ENCODE data around the gene PAK4.
A peak's percentile ranks its signal among the peaks of the same experiment; 100 is the strongest.

The PAK4 gene

DNA sequence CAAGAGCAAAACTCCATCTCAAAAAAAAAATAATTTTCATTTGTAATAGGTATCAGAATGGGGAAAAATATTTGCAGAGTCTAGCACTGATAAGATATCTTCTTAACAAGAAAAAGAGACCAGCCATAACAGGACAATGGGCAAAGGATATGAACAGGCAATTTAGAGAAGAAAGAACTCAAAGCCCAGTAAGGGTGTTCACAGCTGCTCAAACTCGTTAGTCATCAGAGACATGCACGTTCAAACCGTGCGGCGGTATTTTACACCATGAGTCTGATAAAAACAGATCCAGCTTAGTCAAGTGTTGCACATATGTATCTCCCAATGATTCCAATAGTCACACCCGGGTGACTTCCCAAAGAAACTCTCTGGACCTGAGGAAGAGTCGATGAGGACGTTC is 57.5 kb downstream of the PAK4 start:
- no peak for DNase-seq

DNA sequence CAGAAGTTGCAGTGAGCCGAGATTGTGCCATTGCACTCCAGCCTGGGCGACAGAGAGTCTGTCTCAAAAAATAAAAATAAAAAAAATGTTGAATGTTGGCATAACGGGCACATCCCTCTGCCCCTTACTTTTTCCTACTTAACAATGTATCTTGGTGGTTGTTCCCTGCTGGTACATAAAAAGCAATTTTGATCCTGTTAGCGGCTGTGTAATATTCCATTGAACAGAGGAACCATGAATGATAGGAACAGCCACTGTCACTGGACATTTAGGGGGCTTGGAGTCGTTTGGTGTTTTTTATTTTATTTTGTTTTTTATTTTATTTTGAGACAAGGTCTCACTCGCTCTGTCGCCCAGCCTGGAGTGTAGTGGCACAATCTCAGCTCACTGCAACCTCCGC is 60.8 kb downstream of the PAK4 start:
- no peak for DNase-seq

DNA sequence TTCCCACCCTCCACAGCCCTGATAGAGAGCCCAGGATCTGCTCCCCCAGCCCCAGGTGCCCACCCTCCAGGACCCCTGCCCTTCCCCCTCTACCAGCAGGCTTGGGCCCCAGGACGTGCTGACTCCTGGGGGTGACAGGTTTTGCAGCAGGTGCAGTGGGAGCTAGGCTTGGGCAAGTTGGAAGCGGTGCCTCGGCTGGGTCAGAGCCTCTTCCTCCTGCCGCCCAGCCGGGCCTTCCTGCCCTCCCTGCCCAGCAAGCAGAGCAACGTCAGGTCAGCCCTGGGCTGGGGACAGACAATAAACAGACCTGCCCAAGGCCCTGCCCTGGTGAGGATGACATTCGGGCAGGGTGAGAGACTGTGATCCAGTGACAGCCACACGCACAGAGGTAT is 62.0 kb downstream of the PAK4 start:
- no peak for DNase-seq

DNA sequence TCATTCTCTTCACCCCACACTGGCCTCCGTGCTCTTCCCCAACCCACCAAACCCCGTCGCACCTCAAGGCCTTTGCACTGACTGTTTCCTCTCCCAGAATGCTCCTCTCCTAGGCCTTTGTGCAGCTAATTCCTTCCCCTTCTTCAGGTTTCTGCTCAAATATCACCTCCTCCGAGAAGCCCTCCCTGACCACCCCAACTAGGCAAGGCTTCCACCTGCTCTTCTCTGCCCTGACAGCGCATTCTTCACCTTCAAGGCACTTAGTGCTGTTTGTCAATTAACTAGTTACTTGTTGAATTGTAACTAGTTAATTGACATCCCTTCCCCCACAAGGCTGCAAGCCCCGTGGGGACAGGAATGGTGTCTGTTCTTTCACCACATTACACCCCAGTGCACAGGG is 63.4 kb downstream of the PAK4 start:
- DNase-seq = no peak

DNA sequence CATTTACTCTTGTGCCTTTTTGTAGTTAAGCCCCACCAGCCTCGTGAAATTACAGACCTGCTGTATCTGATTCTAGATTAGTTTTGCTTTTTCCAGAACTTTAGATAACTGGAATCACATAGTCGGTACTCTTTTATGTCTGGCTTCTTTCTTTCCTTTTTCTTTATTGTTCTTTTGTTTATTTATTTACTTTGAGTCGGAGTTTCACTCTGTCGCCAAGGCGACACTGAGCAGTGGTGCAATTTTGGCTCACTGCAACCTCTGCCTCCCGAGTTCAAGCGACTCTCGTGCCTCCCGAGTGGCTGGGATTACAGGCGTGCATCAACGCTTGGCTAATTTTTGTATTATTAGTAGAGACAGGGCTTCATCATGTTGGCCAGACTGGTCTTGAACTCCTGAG is 65.2 kb downstream of the PAK4 start:
- no peak for DNase-seq

DNA sequence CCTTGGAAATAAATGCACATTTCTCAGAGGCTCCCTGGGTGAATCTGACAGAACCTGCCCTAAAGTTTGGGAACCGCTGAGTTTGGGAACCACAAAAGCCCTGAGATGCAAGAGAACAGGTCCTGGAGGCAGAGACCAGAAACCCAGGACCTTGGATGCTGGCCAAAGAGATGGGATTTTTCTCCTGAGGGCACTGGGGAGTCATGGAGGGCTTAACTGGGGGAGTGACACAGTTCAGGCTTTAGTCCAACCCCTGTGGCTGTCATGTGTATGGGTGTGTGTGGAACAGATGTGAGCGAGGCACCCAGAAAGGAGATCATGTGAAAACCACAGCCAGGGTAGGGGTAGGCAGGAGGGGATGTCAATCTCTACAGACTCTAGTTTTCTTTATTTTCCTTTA is 67.3 kb downstream of the PAK4 start:
- no peak for DNase-seq

DNA sequence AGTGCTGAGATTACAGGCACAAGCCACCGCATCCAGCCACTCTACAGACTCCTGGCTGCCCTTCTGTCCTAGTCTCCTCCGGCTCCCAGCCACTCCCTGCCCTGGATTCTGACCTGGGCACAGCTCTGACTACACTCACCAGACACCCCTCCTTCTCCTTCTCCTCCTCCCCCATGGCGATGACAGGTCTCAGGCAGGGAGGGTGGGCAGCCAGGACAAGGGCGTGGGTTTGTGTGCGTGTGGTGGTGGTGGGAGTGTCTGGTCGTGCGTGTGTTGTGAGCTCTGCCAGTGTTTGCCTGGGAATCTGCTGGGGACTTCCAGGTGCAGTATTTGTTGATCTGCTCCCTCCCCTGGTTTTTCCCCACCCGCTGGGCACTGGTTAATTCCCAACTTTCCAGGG is 68.2 kb downstream of the PAK4 start:
- no peak for DNase-seq

DNA sequence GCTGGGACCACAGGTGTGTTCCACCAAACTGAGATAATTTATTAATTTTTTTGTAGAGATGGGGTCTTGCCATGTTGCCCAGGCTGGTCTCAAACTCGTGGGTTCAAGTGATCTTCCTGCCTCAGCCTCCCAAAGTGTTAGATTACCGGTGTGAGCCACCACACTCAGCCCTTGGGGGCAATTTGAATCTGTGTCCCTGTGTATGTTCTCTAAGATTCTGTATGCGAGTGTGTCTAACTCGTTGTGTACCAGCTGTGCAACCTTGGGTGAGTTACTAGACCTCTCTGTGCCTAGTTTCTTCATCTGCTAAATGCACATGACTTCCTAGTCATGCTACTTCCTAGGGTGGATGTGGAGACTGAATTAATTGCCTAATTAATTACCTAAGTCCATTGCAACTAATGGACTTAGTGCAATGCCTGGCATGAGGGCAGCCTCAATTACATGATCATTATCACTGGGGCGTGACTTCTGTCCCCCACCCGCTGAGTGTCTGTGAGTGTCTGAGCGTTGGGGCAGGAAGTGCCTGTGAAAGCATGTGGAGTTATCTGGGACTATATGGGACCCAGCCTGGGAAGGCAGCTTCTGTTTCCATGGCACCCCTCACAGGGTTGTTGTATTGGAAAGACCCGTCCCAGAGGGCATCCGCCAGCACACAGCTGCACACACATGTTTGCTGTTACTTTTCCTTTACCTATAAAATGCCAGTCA is 69.4 kb downstream of the PAK4 start:
- DNase-seq = no peak

DNA sequence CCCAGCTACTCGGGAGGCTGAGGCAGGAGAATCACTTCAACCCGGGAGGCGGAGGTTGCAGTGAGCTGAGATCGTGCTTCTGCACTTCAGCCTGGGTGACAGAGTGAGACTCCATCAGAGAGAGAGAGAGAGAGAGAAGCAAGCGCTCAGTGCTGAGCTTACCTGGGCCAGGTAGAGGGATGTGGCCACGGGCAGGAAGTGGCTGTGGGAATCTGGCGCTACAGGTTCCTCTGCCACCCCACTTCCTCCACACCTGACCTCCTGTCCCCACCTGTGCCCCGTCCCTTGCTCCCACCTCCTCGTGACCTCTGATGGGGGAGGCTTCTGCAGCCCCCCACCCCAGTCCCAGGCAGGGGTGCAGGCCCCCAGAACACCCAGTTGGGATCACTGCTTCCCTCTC is 70.2 kb downstream of the PAK4 start:
- no peak for DNase-seq

DNA sequence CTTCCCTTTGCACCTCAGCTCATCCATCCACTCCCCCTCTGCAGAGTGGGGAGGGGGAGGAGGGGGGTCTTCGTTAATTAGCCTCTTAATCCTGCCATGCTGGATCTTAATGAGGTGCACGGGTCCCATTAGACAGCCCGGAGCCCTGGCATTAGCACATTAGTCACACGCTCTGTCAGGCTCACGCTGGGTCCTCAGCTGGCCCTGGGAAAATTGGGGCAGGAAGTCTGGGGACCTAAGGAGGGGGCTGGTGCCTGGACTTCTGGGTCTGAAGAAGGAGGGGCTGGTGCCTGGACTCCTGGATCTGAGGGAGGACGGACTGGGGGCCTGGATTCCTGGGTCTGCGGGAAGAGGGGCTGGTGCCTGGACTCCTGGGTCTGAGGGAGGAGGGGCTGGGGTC is 70.7 kb downstream of the PAK4 start:
- no peak for DNase-seq

DNA sequence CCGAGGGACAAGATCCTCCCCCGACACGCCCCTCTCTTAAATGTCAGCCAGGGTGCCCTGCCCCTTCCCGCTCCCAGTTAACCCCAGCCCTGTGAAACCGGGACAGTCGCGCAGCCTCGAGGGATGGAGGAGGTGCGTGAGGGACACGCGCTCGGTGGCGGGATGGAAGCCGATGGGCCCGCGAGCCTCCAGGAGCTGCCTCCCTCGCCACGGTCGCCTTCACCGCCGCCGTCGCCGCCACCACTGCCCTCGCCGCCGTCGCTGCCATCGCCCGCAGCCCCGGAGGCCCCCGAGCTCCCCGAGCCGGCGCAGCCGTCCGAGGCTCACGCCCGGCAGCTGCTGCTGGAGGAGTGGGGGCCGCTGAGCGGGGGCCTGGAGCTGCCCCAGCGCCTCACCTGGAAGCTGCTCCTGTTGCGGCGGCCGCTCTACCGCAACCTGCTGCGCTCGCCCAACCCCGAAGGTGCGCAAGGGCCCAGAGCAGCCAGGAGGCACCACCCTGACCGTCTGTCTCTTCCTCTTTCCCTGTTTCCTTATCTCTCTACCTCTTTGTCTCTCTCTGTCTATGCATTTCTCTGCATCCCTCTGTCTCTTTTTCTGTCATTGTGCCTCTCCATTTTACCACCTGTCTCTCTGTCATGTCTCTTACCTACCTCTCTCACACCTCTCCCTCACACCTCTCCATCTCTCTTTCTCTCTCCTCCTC is 71.4 kb downstream of the PAK4 start, which contains the start of gene NCCRP1:
NCCRP1 (plus strand) TSS at position 105 of the 703 bp plus-strand sequence; CDS start at position 124, 19 bp downstream.
- peak; percentile 12 for DNase-seq

DNA sequence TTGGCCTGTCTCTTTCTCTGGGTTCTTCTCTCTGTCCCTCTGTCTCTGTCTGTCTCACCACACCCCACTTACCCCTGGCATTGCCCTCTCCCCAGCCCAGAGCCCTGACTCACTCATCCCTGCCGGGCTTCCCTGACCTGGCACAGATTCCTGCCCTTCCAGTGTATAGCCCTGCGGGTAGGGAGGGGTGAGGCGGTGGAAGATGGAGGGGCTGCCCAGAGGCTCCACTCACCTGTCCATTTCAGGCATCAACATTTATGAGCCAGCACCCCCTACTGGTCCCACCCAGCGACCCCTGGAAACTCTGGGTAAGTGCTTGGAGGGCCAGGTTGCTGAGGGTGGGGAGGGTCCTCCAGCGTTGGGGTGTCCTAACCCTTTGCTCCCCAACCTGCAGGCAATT is 72.2 kb downstream of the PAK4 start:
- no peak for DNase-seq

DNA sequence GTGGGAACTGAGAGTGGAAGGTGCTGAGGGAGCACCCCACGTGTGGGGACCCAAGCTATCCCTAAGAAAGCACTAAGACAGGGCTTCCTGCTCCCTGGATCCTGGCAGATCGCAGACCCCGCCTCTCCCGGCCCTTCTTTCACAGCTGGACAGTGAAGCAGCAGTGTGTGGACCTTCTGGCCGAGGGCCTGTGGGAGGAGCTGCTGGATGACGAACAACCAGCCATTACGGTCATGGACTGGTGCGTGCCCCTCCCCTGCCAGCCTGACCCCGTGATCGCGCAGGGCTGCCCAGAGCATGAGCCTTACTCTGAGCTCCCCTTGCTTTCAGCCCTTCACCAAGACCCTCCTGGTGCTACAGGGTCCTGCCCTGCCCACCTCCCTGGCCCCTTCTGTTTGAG is 73.4 kb downstream of the PAK4 start:
- no peak for DNase-seq

DNA sequence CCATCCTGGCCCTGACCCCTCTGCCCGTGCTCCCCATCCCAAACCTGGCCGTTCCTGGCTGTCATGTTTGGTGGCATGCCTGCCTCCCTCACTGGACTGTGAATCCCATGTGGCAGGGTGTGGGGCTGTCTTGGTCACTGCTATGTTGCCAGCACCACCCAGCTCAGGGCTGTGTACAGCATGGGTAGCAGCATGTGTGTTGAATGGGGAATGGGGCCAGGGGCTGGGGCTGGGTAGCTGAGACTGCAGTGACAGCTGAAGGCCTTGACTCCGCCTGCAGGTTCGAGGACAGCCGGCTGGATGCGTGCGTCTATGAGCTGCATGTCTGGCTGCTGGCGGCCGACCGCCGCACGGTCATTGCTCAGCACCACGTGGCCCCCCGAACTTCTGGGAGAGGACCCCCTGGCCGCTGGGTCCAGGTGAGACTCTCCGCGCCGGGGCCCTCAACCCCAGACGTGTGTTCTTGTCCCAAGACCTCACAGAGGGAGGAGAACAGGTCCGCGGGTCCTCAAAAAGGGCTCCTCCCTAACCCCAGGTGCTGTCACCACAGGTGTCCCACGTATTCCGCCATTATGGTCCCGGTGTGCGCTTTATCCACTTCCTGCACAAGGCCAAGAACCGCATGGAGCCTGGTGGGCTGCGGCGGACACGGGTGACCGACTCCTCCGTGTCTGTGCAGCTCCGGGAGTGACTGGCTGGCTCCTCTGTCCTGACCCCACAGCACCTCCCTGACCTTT is 74.6 kb downstream of the PAK4 start:
- no peak for DNase-seq

DNA sequence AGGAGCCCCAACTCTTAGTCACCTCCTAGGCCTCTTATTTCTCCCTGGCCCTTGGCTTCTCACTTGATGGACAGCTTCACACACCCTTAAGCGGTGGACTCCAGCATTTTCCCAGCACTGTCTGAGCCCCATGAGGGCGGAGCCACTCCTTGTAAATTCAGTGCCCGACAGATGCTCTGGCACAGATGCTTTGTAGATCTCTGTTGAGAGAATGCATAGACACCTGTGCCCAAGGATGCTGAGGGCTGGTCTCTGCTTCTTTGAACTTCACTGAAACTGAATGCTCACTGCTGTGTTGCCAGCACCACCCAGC is 75.2 kb downstream of the PAK4 start:
- DNase-seq = no peak

DNA sequence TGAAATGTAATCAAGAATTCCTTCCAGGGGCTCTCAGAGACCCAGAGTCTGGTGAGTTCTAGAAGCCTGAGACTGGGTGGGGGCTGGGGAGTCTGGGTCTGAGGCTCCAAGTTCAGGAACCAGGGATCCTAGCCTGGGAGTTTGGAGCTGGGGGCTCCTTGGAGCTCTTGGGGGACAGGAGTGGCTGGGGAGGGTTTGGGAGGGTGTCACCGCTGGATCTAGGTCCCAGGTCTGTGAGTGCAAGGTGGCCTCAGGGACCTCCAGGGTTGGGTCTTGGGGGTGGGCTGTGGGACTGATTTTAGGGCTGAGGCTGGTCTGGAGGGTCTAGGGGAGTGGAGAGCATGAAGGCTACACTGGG is 77.4 kb downstream of the PAK4 start:
- DNase-seq = no peak

DNA sequence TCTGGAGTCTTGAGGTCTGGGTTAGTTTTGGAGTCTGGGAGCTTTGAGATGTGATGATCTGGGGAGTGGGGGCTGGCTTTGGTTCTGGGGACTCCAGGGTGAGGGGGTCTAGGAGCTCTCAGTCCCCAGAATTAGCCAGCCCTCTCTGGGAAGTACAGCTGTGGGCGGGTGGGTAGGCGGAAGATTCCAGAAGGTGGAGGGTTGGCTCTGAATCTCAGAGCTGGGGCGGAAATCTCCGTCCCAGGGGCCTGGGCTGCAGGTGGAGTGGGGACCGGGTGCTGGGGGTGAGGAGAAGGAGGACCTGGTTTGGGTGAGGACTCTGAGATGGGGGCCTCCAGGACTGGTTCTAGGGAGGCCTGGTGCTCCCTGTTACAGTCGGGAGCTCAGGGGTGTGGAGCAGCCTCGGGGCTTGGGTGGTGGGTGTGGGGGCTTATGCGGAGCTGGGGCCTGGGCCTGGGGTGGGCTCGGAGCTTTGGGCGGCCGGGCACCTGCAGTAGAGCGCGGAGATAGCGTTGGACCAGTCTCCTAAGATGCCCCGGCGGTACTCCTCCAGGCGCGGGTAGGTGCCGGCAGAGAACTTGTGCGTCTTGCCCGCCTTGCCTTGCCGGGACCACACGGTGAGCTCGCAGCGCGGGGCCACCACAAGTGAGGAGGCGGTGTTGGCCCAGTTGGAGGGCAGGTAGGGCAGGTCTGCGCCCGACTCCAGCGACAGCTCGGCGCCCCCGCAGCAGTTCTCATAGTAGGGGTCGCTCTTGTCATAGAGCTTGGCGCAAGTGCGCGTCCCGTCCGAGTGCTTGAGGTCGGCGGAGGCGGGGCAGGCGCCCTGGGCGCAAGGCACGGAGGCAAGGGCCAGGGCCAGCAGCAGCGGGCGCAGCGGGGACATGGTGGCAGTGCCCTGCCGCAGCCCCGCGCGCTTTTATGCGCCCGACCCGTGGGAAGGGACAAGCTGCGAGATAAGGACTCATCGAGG is 78.1 kb downstream of the PAK4 start, which contains the start of gene SYCN:
SYCN (minus strand) TSS at position 892 of the 970 bp plus-strand sequence; CDS start at position 883, 9 bp downstream.
- no peak for DNase-seq

DNA sequence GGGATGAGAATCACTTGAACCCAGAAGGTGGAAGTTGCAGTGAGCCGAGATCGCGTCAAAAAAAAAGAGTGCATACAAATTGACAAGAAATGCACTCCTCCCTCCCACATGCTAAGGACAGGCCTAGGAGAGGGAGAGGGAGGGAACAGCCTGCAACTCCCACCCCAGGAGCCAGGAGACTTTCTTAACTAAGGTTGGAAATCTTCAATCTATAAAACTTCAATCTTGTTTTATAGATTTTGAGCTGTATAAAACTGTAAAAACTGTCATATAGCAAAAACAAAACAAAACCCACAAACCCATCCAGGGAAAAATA is 79.8 kb downstream of the PAK4 start:
- DNase-seq = no peak

DNA sequence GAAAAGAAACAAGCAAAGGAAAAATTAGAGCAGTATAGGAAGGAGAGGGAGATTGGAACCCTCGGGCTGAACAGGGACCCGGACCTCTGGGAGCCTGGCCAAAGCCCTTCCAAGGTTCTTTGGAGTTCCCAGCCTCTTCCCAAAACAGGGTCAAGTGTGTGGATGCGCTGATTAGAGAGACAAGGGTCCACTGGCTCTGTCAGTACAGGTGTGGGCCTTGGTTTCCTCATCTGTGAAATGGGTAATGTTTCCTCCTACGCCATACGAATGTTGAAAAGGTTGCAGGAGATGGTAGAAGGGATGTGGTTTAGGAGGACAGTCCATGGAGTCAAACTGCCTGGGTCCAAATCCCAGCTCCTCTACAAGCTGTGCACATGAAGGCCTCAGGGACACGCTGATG is 80.5 kb downstream of the PAK4 start:
- no peak for DNase-seq

DNA sequence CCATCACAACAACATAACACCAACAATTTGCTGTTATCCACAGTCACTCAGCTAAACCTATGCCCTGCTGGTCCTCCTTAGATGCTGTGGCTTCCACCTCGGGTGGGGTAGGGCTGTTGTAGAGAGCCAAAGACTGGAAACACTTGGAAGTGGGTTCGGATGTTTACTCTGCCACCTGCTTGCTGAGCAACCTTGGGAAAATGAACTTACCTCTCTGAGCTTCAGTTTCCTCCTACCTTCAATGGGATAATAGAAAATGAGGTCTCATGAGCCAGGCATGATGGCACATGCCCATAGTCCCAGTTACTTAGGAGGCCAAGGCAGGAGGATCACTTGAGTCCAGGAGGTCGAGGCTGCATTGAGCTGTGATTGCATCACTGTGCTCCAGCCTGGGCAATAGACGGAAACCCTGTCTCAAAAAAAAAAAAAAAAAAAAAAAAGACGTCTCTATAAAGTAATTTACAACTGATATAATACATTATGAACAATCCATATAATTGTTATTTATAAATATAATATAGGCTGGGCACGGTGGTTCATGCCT is 81.8 kb downstream of the PAK4 start:
- no peak for DNase-seq

DNA sequence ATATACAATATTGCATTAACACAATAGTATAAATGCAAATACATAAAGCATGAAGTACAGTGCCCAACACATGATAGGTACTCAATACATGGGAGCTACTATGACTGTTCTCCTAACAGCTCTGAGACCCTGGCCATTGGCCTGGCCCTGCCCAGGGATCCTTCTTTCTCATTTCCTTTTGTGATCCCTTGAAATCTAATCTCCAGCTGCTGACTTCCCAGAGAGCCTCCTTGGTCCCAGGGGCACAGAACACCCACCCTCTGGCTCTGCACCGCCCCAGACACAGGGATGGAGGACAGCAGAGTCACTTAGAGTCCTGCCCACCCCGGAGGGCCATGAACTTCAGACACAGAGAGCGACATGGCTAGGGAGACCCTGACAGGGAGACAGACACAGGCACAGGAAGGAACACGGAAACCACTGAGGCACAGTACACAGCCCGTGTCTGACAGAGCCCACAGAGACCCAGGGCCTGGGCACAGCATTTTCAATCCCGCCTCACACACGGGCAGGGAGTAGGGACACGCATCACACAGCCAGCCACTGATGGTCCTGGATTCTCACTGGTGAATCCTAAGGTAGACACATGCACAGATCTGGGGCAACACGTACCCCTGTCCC is 82.7 kb downstream of the PAK4 start:
- DNase-seq = no peak

DNA sequence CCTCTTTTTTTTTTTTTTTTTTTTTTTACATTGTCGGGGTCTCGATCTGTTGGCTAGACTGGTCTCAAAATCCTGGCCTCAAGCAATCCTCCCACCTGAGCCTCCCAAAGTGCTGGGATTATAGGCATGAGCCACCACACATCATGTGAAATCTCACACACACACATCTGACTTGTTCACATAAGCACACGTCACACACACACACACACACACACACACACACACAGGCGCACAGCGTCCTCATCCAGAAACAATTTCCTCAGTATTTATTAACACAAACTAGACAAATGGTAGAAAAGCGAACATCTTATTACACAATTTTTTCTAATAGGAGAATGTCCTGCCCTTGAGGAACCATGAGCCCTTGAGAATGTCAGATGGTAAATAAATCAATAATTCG is 83.6 kb downstream of the PAK4 start:
- no peak for DNase-seq
